Keratinocyte (primary cell): ENCODE results near the gene DPM2.

Source experiments
- CTCF ChIP-seq, 3 experiments: IDR thresholded peaks in 1 of 3; conservative IDR thresholded peaks in 1 of 3; optimal IDR thresholded peaks in 1 of 3; 2 replicates in 2 of 3; 3 replicates in 1 of 3; pipeline versions ENCODE3 to v1.5.1; 2011; ENCODE audit warnings: low read length in 3 of 3, mild to moderate bottlenecking in 3 of 3, moderate library complexity in 2 of 3, control low read depth in 1 of 3, inconsistent platforms in 1 of 3; ENCODE audit not compliant: insufficient read depth in 2 of 3; ENCODE audit errors: extremely low read depth in 1 of 3
- EZH2 ChIP-seq: IDR thresholded peaks from one replicate; pipeline ENCODE4 v1.6.1; 2012; ENCODE audit warnings: inconsistent platforms, mild to moderate bottlenecking, low read length, moderate library complexity

- no peak for TF ChIP-seq CTCF (optimal IDR thresholded peaks at IDR 0.05 in 1 of 3, IDR thresholded peaks at IDR 0.05 in 1 of 3, conservative IDR thresholded peaks at IDR 0.05 in 1 of 3; ENCODE audit: extremely low read depth in 1 of 3, insufficient read depth in 2 of 3, low read length in 3 of 3)
- no peak for TF ChIP-seq EZH2
Measured at GRCh38 chr9:127953154-127953553, 15.5 kb upstream of the DPM2 start.
